ENCODE results near the gene ADH6.

ADH6 gene

DNA sequence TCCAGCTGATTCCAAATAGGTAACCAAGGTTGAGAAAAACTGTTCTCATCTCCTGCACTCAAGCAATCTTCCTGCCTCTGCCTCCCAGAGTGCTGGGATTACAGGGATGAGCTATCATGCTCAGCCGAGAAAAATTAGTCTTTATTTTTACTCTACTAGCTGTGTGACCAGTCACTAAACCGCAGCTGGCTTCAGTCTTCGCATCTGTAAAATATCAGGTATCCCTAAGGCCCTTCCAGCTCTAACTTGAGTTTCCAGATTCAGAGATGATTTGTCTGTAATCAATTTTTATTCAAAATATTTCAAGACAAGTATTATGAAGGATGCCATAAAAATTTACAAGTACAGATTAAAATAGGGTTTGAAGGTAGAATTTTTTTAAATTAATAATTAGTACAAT is 3.5 kb downstream of the ADH6 start:
- Histone ChIP-seq H3K27me3 (ENCODE audit: control insufficient read depth, insufficient read depth, low read length) (no peaks in the 10 kb centered on the region), H3K9me3 (ENCODE audit: control insufficient read depth, insufficient read depth, low read length) (no peaks in the 10 kb centered on the region), H3K27ac (ENCODE audit: low read depth, low read length) (no peak overlapping the region), H3K4me3 (ENCODE audit: low read depth, low read length) (no peak overlapping the region), H3K36me3 (ENCODE audit: control insufficient read depth, insufficient read depth, low read length) (no peaks in the 10 kb centered on the region), H3K9ac (ENCODE audit: low read depth, low read length) (no peak overlapping the region), H3K4me1 (ENCODE audit: control insufficient read depth, insufficient read depth, low read length) (peaks cover 12% of the 10 kb centered on the region)

GRCh38 chr4:99210789-99211188 is 8.3 kb downstream of the ADH6 start:
- Histone ChIP-seq H3K4me3 (ENCODE audit: low read depth, low read length) (no peak overlapping the region), H3K9me3 (ENCODE audit: control insufficient read depth, insufficient read depth, low read length) (no peaks in the 10 kb centered on the region), H3K4me1 (ENCODE audit: control insufficient read depth, insufficient read depth, low read length) (peaks cover 24% of the 10 kb centered on the region), H3K27ac (ENCODE audit: low read depth, low read length) (no peak overlapping the region), H3K36me3 (ENCODE audit: control insufficient read depth, insufficient read depth, low read length) (no peaks in the 10 kb centered on the region), H3K27me3 (ENCODE audit: control insufficient read depth, insufficient read depth, low read length) (no peaks in the 10 kb centered on the region), H3K9ac (ENCODE audit: low read depth, low read length) (no peak overlapping the region)

- no peak overlapping the region for H3K4me3 ChIP-seq (ENCODE audit: low read depth, low read length)
- peaks cover 35% of the 10 kb centered on the region for H3K4me1 ChIP-seq (ENCODE audit: control insufficient read depth, insufficient read depth, low read length)
- no peaks in the 10 kb centered on the region for H3K9me3 ChIP-seq (ENCODE audit: control insufficient read depth, insufficient read depth, low read length)
- no peaks in the 10 kb centered on the region for H3K36me3 ChIP-seq (ENCODE audit: control insufficient read depth, insufficient read depth, low read length)
- no peaks in the 10 kb centered on the region for H3K27me3 ChIP-seq (ENCODE audit: control insufficient read depth, insufficient read depth, low read length)
- H3K9ac ChIP-seq (ENCODE audit: low read depth, low read length): no peak overlapping the region
- no peak overlapping the region for H3K27ac ChIP-seq (ENCODE audit: low read depth, low read length)
Measured at GRCh38 chr4:99209671-99210070, 9.4 kb downstream of the ADH6 start.

DNA sequence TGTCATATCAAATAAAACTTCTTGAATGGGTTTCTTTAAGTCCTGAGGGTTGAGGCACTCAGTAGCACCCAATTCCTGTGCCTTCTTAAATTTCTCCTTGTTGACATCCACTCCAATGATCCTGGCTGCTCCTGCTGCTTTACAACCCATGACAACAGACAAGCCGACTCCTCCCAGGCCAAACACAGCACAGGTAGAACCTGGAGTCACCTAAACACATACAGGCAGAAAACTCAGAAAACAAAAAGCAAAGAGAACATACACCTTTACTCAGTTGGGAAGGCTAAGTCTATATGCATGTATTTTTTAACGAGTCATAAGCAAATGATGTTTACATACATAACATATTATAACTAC is 10.3 kb downstream of the ADH6 start:
- H3K27me3 ChIP-seq (ENCODE audit: control insufficient read depth, insufficient read depth, low read length): no peaks in the 10 kb centered on the region
- H3K9ac ChIP-seq (ENCODE audit: low read depth, low read length): no peak overlapping the region
- H3K27ac ChIP-seq (ENCODE audit: low read depth, low read length): no peak overlapping the region
- no peak overlapping the region for H3K4me3 ChIP-seq (ENCODE audit: low read depth, low read length)
- no peaks in the 10 kb centered on the region for H3K36me3 ChIP-seq (ENCODE audit: control insufficient read depth, insufficient read depth, low read length)
- no peaks in the 10 kb centered on the region for H3K9me3 ChIP-seq (ENCODE audit: control insufficient read depth, insufficient read depth, low read length)
- peaks cover 36% of the 10 kb centered on the region for H3K4me1 ChIP-seq (ENCODE audit: control insufficient read depth, insufficient read depth, low read length)

DNA sequence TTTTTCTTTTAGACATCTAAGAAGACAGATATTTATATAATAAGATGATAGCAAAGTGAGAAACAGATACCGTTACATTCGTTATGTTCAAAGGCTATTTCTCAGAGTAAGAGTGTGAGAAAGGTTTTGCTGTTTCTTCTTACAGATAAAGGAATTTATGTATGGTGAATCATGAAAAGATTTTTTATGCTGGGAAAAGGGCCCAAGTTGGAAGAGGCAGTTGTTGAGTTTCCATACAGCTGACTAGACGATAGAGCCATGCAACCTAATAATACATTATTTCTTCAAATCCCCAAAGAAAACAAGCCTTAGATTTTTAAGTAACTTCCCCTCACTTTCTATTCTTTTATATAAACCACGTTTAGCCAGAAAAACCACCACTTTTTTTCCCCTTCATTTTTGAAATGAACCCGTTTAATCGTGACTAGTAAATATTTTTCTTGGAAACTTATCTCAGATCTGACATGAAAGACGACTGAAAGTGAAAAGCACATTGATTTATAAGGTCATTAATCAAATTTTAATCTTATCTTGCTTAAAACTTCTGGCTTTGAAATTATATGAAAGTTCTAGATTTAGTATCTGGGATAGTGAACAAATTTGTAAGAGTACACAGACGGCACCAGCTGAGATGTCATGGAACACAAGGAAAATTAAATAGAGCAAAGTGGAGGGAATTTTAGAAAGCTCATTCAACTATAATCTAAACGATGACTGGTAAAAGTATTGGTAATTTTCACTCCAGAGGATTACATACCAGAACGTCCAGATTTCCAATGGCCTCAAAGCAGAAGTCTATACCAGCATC is 10.9 kb downstream of the ADH6 start:
- H3K9me3 ChIP-seq (ENCODE audit: control insufficient read depth, insufficient read depth, low read length): no peaks in the 10 kb centered on the region
- H3K4me1 ChIP-seq (ENCODE audit: control insufficient read depth, insufficient read depth, low read length): peaks cover 36% of the 10 kb centered on the region
- no peak overlapping the region for H3K27ac ChIP-seq (ENCODE audit: low read depth, low read length)
- no peak overlapping the region for H3K9ac ChIP-seq (ENCODE audit: low read depth, low read length)
- H3K27me3 ChIP-seq (ENCODE audit: control insufficient read depth, insufficient read depth, low read length): no peaks in the 10 kb centered on the region
- H3K36me3 ChIP-seq (ENCODE audit: control insufficient read depth, insufficient read depth, low read length): no peaks in the 10 kb centered on the region
- no peak overlapping the region for H3K4me3 ChIP-seq (ENCODE audit: low read depth, low read length)

DNA sequence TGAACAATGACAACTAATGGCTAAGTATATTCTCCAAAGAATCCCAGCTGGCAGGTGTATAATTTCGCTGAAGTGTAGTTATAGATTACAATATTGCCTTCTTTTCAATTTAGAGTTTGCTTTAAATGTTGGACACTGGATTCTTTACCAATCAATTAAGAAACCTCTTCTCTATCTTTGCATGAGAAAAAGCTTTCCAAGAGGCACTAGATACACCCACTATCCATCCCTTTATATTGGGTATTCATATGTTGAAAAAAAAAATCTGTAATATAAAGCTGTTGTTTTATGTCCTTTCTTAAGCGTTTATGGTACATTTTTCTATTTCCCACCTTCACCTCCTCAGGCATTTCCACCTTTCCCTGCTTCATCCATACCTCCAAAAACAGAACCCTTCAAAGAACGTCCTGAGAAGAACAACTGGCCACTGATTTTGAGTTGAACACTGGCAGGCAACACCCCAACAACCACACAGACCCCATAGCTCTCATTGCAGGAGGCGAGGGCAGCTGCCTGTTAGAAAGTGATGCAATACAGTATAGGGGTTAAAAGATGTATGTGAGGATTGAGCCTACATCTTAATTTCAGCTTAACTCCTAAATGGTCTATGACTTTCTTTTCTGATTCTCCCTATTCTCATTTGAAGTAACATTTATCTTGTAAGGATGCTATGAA is 11.8 kb downstream of the ADH6 start:
- Histone ChIP-seq H3K9ac (ENCODE audit: low read depth, low read length) (no peak overlapping the region), H3K4me1 (ENCODE audit: control insufficient read depth, insufficient read depth, low read length) (peaks cover 36% of the 10 kb centered on the region), H3K9me3 (ENCODE audit: control insufficient read depth, insufficient read depth, low read length) (no peaks in the 10 kb centered on the region), H3K27me3 (ENCODE audit: control insufficient read depth, insufficient read depth, low read length) (no peaks in the 10 kb centered on the region), H3K27ac (ENCODE audit: low read depth, low read length) (no peak overlapping the region), H3K36me3 (ENCODE audit: control insufficient read depth, insufficient read depth, low read length) (no peaks in the 10 kb centered on the region), H3K4me3 (ENCODE audit: low read depth, low read length) (no peak overlapping the region)

- no peak overlapping the region for H3K9ac ChIP-seq (ENCODE audit: low read depth, low read length)
- H3K27me3 ChIP-seq (ENCODE audit: control insufficient read depth, insufficient read depth, low read length): no peaks in the 10 kb centered on the region
- no peaks in the 10 kb centered on the region for H3K36me3 ChIP-seq (ENCODE audit: control insufficient read depth, insufficient read depth, low read length)
- no peak overlapping the region for H3K4me3 ChIP-seq (ENCODE audit: low read depth, low read length)
- no peak overlapping the region for H3K27ac ChIP-seq (ENCODE audit: low read depth, low read length)
- H3K4me1 ChIP-seq (ENCODE audit: control insufficient read depth, insufficient read depth, low read length): peaks cover 36% of the 10 kb centered on the region
- no peaks in the 10 kb centered on the region for H3K9me3 ChIP-seq (ENCODE audit: control insufficient read depth, insufficient read depth, low read length)
Measured at GRCh38 chr4:99205153-99205979, 13.7 kb downstream of the ADH6 start.

DNA sequence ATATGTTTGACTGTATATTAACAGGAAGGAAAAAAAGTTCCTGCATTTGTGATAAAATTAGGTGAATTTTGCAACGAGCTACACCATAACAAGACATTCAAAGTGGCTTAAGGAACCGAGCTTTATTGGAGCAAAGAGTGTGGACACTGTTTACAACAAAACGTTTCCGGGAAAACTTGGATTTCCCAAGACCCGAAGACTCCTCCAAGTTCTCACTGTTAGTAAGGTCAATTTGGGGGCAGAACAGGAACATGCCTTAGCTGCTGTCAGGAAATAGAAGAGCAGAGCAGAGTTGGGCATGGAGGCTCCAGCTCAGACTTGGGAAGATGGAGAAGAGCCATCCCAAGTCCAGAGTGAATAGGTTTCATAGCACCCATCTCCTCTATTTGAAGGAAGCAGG is 16.5 kb downstream of the ADH6 start:
- no peak overlapping the region for H3K27ac ChIP-seq (ENCODE audit: low read depth, low read length)
- no peak overlapping the region for H3K9ac ChIP-seq (ENCODE audit: low read depth, low read length)
- no peak overlapping the region for H3K4me3 ChIP-seq (ENCODE audit: low read depth, low read length)
- H3K9me3 ChIP-seq (ENCODE audit: control insufficient read depth, insufficient read depth, low read length): no peaks in the 10 kb centered on the region
- H3K4me1 ChIP-seq (ENCODE audit: control insufficient read depth, insufficient read depth, low read length): peaks cover 23% of the 10 kb centered on the region
- no peaks in the 10 kb centered on the region for H3K36me3 ChIP-seq (ENCODE audit: control insufficient read depth, insufficient read depth, low read length)
- no peaks in the 10 kb centered on the region for H3K27me3 ChIP-seq (ENCODE audit: control insufficient read depth, insufficient read depth, low read length)

DNA sequence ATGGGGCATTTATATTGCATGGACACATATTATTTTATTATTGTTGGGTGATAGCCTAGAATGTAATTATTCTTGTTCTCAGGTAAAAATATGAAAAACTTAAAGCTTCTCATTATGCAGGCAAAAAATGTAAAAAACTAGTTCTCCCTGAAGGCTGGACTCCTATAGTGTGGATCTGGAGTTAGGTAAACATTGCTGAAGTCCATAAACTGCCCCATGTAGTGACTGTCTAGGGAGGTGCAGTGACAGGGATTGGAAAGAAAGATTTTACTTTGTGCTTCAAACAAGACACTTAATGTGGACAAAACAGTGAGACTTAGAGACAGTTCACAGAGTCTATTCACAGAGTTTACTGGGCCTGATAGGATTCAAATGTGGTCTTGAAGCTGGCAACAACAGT is 17.0 kb downstream of the ADH6 start:
- Histone ChIP-seq H3K9ac (ENCODE audit: low read depth, low read length) (no peak overlapping the region), H3K27me3 (ENCODE audit: control insufficient read depth, insufficient read depth, low read length) (no peaks in the 10 kb centered on the region), H3K4me1 (ENCODE audit: control insufficient read depth, insufficient read depth, low read length) (peaks cover 18% of the 10 kb centered on the region), H3K9me3 (ENCODE audit: control insufficient read depth, insufficient read depth, low read length) (no peaks in the 10 kb centered on the region), H3K27ac (ENCODE audit: low read depth, low read length) (no peak overlapping the region), H3K4me3 (ENCODE audit: low read depth, low read length) (no peak overlapping the region), H3K36me3 (ENCODE audit: control insufficient read depth, insufficient read depth, low read length) (no peaks in the 10 kb centered on the region)

DNA sequence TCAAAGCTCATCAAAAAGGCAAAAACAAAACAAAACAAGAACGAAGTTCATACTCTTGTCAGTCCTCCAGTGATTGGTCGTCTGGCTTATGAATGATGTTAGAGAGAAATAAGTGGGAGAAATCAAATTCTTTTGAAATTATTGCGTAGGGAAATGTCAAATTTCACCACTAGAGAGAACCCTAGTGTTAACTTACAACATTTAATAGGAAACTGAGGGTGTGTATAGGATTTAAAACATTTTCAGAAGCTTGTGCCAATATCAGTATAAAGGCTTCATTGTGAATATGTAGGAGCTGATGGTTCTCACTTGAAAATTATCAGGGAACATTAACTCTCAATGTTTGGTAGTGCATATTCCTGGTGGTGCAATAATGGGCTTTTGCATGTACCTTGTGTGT is 17.4 kb downstream of the ADH6 start:
- H3K27ac ChIP-seq (ENCODE audit: low read depth, low read length): no peak overlapping the region
- no peak overlapping the region for H3K9ac ChIP-seq (ENCODE audit: low read depth, low read length)
- H3K4me1 ChIP-seq (ENCODE audit: control insufficient read depth, insufficient read depth, low read length): peaks cover 14% of the 10 kb centered on the region
- no peaks in the 10 kb centered on the region for H3K9me3 ChIP-seq (ENCODE audit: control insufficient read depth, insufficient read depth, low read length)
- H3K36me3 ChIP-seq (ENCODE audit: control insufficient read depth, insufficient read depth, low read length): no peaks in the 10 kb centered on the region
- H3K4me3 ChIP-seq (ENCODE audit: low read depth, low read length): no peak overlapping the region
- no peaks in the 10 kb centered on the region for H3K27me3 ChIP-seq (ENCODE audit: control insufficient read depth, insufficient read depth, low read length)

DNA sequence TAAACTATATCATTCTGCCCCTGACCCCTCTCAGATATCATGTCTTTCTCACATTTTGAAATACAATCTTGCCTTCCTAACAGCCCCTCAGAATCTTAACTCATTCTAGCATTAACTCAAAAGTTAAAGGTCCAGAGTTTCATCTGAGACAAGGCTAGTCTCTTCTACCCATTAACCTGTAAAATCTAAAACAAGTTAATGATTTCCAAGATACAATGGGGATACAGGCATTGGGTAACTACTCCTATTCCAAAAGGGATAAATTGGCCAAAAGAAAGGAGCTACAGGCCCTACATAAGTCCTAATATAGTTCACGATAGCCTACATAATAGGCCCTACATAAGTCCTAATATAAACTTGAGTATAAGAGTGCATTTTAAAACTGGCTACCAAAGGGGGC is 18.9 kb downstream of the ADH6 start:
- Histone ChIP-seq H3K27ac (ENCODE audit: low read depth, low read length) (no peak overlapping the region), H3K4me1 (ENCODE audit: control insufficient read depth, insufficient read depth, low read length) (peaks cover 6% of the 10 kb centered on the region), H3K4me3 (ENCODE audit: low read depth, low read length) (no peak overlapping the region), H3K36me3 (ENCODE audit: control insufficient read depth, insufficient read depth, low read length) (no peaks in the 10 kb centered on the region), H3K9ac (ENCODE audit: low read depth, low read length) (no peak overlapping the region), H3K27me3 (ENCODE audit: control insufficient read depth, insufficient read depth, low read length) (no peaks in the 10 kb centered on the region), H3K9me3 (ENCODE audit: control insufficient read depth, insufficient read depth, low read length) (no peaks in the 10 kb centered on the region)
